NCI-H460 (cell line): Measurements from ENCODE around the gene FOXL2NB. TPM values are rescaled to one million over a fixed set of nuclear protein-coding genes. Genes with fewer than 3 reads are reported as not detected.
A peak's percentile ranks its signal among the peaks of the same experiment; 100 is the strongest.
"Not testable (repeated sequence)": the region's sequence is repeated elsewhere in the genome, so short reads cannot be mapped to it uniquely, and the experiment has no call there.

ENCODE experiments used
- DNase-seq: peaks from one replicate; pipeline ENCODE4 v3.0.0-alpha.2; 2016; ENCODE audit warnings: low read depth; ENCODE audit errors: extremely low read depth
- polyA plus RNA-seq: library from polyadenylated mRNA; depleted of rRNA; stranded (reverse); fragments of >200 nt; gene quantifications from 2 replicates; pipeline ENCODE4 v1.2.3, GENCODE V29; 2014; cell fraction: nucleus; rRNA removed
- total RNA-seq: library from RNA; depleted of rRNA; stranded (reverse); fragments of >200 nt; shearing (Covaris generic); gene quantifications from 2 replicates; pipeline ENCODE4 v1.2.3, GENCODE V29; 2014; rRNA removed

Gene FOXL2NB
- total RNA-seq: 1.8 and 2.9 TPM in 2 replicates
- 4.6 and 15.3 TPM in 2 replicates for polyA plus RNA-seq

DNA sequence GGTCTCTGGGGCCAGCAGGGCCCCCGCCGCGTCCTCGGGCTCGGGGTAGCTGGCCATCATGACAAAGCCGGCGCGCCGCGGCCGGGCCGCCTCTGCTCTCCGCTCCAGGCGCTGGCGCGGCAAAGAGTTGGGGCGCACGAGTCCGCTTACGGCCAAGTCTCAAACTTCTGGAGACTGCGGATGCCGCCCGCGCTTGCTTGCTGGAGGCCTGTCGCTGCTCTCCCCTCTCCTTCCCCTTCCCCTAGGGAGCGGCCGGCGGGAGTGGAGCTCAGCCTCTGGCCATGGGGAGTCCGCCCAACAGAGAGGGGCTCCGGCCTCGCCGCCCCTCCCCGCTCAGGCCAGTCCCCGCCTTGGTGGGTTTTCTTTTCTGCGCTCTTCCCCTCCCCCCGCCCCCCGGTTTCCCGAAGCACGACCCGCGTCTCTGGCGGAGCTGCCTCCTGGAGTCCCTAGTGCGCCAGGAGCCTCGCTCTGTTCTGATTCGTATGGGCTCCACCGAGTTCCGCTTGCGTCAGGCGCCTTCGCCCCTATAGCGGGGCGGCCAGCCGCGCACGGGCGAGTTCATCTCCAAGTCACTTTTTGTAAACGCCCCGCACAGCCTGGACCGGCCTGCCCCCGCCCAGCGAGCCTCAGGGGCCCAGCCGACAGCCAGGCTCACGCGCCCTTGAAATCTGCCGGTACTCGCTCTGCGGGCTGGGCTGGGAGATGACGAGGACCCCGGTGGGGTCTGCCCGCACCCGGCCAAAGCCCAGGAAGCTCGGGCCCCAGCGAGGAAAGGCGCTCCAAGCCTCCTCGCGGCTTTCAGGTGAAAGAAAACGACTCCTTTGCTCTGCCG is at the start of gene FOXL2NB, which contains the start of gene FOXL2:
Gene FOXL2NB (plus strand): TSS at position 555 of the 832 bp plus-strand sequence. CDS start 148 bp downstream, at position 703.
Gene FOXL2 (minus strand): TSS at position 475 of the 832 bp plus-strand sequence. CDS start 415 bp downstream, at position 60.
- no peak for DNase-seq

DNA sequence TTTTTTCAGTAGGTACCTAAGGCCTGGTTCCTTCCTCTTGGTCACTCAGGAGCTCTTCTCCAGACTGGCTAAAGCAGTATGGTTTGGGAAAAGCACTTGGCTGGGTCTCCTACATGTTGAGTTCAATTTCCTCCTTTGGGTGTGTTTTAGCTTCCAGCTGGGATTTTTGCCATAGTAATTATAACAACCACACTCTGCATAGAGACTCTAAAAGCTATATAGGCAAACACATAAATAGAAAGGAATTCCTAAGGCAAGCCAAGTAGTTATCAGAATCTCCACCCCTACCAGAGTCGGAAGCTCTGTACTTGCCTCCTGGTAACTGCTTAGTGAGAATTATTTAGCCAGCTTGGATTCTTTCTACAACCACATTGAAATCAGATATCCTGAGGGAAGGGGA is 48.7 kb upstream of the FOXL2NB start:
- peak; percentile 32 for DNase-seq

DNA sequence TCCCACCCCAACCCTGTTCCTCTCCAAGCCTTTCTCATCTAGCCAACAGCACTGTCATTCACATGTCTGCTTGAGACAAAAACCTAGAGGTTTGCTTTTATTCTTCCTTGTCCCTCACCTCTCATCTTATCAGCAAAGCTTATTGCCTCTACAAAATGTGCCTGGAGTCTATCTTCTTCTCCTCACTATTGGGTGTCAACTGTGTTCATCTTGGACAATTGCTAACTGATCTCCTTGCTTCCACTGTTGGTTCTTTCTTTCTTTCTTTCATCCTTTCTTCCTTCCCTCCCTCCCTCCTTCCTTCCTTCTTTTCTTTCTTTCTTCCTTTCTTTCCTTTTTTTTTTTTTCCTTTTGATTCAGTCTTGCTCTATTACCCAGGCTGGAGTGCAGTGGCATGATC is 48.3 kb upstream of the FOXL2NB start:
- DNase-seq: no peak

DNA sequence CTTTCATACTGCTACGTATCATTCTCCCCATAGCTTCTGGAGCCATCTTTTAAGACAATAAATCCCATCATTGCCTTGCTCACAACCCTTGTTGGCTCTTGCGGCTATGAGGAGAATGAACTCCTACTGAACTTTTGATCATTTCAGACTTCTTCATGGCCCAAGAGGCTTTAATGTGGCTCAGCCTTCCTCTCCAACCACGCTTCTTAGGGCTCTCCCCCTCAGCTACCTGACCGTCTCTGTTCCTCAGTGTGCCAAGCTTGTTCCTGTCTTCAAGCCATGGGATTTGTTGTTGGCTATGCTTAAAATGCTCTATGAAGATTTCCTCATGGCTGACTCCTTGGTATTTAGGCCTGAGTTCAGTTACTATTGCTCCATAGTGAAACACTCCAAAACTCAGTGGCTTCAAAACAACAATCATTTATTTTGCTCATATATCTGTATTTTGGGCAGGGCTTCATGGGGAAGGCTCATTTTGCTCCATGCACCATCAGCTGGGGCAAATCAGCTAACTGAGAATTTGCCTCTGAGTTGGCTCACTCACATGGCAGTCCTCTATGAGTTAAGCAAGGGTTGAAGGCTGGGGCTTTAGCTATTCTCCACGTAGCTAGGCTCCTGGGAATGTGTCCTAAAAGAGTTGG is 47.5 kb upstream of the FOXL2NB start:
- DNase-seq: no peak

DNA sequence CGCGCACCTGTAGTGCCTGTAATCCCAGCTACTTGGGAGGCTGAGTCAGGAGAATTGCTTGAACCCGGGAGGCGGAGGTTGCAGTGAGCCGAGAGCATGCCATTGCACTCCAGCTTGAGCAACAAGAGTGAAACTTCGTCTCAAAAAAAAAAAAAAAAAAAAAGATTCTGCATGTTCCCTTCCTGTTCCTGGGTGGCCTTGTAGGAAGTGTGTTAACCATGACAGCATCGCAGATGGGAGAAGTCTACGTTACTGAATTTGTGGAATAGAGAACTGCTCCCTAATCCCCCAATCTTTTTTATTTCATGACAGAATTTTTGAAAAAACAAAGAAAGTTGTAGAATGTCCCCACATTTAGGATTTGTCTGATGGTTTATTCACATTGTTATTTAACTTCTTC is 45.5 kb upstream of the FOXL2NB start:
- no peak for DNase-seq

DNA sequence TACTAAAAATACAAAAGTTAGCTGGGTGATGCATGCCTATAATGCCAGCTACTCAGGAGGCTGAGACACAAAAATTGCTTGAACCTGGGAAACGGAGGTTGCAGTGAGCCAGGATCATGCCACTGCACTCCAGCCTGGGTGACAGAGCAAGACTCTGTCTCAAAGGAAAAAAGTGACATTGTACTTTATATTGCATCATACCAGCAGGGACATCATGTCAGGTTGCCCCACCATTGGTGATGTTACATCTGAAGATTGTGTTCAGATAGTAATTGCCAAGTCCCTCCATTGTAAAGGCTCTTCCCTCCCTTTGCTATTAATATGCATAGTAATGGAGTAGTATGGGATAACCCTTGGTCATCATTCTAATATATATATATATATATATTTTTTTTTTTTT is 44.8 kb upstream of the FOXL2NB start:
- DNase-seq: no peak

DNA sequence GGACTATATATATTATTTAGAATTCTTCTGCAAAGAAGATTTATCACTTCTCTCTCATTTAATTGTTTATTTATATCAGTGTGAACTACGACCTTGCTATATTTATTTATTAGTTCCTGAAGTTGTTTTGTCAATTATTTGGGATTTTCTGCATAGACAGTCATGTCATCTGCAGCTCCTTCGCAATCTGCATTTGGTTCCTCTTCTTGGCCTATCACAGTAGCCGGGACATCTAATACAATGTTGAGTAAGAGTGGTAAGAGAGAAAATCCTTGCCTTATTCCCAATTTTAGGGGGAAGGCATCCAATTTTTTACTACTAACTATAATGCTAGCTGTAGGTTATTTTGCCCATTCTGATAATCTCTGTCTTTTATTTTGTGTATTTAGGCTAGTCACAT is 39.5 kb upstream of the FOXL2NB start:
- DNase-seq: no peak

DNA sequence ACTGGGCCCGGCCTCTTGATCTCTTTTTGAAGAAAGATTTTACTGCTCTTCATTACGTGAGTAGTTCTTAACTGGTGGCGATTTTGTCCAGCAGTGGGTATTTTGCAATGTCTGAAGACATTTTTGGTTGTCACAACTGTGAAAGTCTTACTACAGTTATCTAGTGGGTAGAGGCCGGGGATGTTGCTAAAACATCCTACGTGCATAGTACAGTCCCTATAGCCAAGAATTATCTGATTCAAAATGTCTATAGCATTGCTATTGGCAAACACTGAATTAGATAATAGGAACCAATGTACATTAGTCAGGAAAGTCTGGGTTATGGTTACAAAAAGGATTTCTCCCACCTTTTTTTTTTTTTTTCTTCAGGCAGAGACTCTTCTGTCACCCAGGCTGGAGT is 38.2 kb upstream of the FOXL2NB start:
- DNase-seq: no peak

DNA sequence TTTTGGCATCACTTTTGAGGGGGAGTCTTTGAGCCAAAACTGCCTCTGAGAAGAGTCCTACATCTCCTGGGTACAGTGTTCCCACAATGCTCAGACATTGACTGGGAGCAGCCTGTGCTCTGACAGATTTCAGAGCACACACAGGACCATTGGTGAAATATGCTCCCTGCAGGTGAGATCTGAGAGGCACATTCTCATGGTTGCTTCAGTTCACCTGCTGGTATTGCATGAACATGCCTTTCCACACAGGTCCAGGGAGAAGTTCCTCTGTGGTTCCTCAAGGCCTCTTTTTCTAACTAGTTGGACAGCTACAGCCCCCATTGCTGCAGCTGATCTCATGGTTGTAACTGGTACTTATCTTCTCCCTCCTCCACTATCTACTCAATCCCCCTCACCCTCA is 37.1 kb upstream of the FOXL2NB start:
- DNase-seq: no peak

DNA sequence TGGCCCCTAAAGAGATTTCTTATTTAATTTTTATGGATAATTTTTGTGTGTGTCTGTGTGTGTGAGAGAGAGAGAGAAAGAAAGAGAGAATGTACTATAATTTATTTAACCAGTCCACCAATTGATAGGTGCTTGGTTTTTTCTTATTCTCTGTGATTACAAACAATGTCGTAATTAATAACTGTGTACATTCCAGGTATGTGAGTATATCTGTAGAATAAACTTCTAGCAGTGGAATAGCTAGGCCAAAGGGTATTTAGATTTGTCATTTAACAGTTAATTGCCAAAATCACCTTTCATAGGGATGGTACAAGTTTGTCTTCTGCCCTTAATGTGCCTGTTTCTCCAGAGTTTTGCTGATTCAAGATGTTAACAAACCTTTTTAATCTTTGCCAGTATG is 35.4 kb upstream of the FOXL2NB start:
- no peak for DNase-seq

DNA sequence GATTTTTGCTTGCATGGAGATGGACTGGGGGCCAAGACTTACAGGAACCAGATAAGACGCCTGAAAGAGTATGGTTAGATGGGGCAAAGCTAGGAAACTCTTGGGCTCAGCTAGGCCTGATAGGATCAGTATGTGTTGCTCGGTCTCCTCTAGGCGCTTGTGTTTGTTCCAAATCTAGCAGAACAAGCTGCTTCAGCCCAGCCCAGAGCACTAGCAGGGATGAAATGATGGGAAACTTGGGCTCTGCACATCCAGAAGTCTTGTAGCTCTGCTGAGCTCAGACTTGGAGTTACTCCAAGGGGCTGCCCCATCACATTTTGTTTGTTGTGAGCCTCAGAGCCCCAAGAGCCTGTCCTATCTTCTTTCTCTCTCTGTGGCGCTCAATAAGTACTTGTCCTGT is 34.8 kb upstream of the FOXL2NB start:
- DNase-seq: no peak

DNA sequence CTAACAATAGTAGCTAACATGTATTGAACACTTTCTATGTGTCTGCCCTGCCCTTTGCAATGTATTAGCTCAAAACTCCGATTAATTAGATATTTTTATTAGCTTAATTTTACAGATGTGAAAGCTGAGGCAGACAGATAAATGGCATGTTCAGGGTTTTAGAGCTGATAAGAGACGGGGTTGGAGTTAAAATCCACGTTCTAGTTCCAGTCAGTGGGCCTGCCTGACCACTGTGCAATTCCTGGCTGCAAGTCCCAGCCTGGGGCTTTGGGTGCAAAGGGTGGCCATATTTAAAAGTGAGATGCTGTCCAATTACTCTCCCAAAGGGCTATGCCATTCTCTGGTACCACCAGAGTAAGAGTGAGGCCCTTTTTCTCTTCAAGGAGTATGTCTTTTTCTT is 33.3 kb upstream of the FOXL2NB start:
- DNase-seq: no peak

DNA sequence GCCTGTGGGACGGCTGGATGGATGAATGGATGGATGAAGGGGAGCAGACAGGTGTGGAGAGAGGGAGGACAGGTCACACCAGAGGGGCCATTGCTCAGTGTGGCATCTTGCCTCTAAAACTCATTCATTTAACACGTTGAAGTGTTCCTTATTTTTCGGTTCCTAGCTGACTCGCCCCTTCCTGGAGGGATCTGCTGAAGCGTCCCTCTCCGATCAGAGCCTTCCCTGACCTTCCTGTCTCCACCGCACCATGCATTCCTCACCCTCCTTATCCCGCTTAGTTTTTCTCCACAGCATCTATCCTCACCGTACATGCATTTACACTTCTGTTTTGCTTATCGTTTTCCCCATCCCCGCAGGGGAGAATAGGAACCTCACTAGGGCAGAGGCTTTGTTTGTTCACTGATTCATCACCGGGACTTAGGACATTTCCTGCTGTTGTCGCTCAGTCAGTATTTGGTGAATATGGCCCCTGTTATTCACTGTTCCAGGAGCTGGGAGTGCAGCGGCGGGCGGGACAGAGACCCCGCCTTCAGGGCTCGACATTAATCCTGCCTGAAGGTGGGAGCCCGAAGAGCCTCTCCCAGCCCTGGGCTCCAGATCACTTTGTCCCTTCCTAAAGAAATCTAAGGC is 32.0 kb upstream of the FOXL2NB start:
- peak; percentile 62 for DNase-seq

DNA sequence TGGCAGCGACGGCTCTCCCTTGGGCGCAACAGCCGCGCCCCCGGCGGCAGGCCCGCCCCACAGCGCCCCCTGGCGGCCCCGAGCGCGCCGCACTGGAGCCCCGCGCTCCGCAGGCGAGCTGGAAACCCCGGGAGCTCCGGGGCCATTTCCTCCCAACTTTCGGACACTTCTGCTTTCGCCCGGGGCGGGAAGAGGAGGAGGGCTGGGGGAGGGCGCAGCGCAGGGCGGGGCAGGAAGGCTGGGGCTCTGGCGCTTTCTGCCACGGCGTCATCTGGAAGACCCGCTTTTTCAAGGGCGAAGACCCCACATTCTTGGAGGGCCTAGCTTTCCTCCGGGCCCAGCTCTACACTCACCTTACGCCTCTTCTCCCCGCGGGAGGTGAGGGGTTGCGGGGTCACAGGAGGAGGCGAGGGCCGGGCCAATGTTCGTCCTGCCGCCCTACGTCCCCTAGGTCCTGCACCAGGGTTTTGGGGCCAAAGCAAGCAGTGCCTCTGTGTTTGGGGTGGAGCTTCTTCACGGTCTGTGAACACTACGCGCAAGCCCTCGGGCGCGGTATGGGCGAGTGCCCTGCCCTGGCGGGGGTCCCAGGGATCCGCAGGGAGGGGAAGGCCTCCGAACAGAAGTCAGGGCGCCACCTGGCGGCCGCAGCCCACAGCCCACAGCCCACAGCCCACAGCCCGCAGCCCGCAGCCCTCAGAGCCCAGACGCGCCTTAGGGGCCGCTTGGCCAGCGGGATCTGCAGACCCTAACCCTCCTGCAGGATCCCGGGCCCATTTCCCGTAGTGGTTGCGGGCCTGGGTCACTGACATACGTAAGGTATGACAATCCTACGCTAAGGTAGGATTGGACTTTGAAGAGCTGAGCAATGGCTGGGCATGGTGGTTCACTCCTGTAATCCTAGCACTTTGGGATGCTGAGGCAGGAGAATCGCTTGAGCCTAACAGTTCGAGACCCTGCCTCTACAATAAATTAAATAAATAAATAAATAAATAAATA is 31.2 kb upstream of the FOXL2NB start:
- DNase-seq: peak; percentile 82

DNA sequence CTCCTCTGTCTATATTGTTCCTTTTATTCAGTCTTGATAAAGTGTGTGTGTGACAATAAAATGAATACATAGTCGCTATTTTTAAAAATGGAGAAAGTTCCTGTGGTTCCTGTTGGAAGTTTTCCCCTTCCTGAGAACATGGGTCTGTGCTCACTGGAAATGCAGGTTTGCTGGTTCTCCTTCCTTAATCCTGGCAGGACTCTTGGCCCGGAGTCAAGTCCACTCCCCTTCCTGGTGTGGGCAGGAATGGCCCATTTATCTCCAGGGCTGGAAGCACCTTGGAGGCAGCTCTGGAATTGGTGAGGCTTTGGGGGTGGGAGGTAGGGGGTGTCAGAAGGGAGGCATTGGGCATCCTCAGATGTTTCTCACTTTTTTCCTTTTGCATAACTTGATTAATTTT is 30.2 kb upstream of the FOXL2NB start:
- no peak for DNase-seq

DNA sequence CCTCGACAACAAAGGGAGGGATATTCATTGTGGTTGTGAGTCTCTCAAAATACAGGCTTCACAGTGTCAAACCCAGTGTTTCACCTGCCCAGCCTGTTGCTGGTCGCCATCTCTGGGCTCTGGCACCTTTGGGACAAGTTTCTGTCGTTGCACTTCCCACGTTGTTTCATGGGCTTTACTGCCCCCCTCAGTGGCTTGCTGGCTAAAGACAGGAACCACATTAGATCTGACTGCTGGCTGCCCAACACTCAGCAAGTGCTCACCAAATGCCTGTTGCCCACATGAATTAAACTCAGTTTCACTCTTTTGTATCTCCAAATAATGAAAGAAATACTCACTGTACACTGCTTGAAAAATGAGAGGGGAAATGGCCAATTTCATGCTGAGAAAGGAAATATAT is 27.7 kb upstream of the FOXL2NB start:
- no peak for DNase-seq

DNA sequence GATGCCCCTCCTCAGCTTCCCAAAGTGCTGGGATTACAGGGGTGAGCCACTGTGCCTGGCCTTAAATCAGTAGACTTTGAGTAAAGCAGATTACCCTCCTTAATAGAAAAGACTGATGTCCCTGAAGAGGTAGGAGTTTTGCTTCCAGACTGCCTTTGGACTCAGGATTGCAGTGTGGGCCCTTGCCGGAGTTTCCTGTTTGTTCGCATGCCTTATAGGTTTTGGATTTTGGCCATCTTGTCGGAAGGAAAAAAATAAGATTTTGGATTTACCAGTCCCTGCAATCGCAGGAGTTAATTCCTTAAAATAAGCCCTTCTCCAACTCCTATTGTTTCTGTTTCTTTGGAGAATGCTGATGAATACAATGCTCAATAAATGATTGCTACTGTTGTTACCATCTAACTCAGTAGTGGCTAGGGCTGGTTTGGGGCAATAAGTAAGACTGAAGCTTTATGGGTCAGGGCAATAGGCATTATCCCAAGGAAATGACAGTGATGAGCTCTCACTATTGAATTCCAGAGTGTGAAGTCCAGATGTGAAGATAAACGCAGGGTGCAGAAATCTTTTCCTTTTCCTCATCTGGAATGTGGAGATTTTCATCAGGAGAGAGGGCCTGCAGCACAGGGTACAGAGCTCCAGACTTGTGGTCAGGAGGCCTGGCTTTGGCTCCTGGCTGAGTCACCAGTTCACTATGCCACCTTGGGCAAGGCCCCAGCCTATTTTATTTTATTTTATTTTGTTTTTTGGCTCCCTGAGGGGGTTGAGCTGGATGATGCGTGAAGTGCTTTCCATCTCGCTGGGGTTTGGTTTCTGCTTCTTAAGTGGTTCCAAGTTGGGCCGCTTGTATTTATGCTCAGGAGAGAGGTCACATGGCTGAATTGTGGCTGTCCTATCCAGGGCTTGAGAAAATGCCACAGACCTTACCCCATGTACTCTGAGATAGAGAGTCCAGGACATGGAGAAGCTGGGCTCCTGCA is 25.4 kb upstream of the FOXL2NB start:
- DNase-seq: no peak

DNA sequence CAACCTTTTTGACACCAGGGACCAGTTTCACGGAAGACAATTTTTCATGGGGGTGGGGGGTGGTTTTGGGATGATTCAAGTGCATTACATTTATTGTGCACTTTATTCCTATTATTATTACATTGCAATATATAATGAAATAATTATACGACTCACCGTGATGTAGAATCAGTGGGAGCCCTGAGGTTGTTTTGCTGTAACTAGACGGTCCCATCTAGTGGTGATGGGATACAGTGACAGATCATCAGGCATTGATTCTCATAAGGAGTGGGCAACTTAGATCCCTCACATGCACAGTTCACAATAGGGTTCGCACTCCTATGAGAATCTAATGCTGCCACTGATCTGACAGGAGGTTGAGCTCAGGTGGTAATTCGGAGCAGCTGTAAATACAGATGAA is 24.6 kb upstream of the FOXL2NB start:
- not testable (repeated sequence) for DNase-seq

DNA sequence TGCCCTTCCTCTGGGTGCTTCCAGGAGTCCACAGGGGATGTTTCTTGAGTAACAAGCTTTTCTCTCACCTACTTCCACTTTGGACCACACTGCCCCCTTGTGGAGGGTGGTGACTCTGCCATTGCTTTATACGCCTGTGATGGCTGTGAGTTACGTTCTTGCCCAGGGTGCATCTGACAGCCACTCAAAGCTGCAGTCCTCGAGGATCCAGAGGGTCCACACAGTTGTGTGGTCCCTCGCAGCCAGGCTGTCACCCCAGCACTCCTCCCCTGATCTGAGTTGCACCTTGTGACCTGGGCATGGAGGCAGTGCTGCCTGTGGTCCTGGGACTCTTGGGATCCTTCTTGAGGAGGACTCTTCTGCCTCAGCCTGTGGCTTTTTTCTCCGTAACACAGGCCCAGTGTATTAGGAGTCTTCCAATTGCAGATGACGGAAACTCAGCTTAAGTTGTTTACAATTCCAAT is 23.5 kb upstream of the FOXL2NB start:
- peak; percentile 79 for DNase-seq
